ENCODE data around the gene PPP1R14B.

Gene PPP1R14B

GRCh38 chr11:64259533-64260067 lies 12.9 kb upstream of the PPP1R14B start:
- Histone ChIP-seq H3K27ac (no peak overlapping the region), H3K27me3 (replicated peaks) (no peaks in the 10 kb centered on the region), H3K4me3 (ENCODE audit: low read depth, low read length) (no peak overlapping the region), H3K36me3 (replicated peaks) (peaks cover 84% of the 10 kb centered on the region)
- in situ Hi-C loops (cut with HindIII; ENCODE audit: low pct_ligation_motif_present, low sequenced_read_pairs) = no loop called here
- DNase-seq = no peak
- TF ChIP-seq CTCF (IDR thresholded peaks at IDR 0.05; ENCODE audit: low read depth, low read length, missing control alignments) = no peak

- Histone ChIP-seq H3K4me3 (ENCODE audit: low read depth, low read length) (no peak overlapping the region), H3K36me3 (replicated peaks) (peaks cover 79% of the 10 kb centered on the region), H3K27me3 (replicated peaks) (no peaks in the 10 kb centered on the region), H3K27ac (no peak overlapping the region)
- DNase-seq = no peak
- no peak for TF ChIP-seq CTCF (IDR thresholded peaks at IDR 0.05; ENCODE audit: low read depth, low read length, missing control alignments)
- in situ Hi-C loops (cut with HindIII; ENCODE audit: low pct_ligation_motif_present, low sequenced_read_pairs) = no loop called here
These were observed 12.3 kb upstream of the PPP1R14B start for GRCh38 chr11:64258946-64259532.

GRCh38 chr11:64258356-64258755 lies 11.6 kb upstream of the PPP1R14B start:
- no peaks in the 10 kb centered on the region for H3K27me3 ChIP-seq (replicated peaks)
- in situ Hi-C loops (cut with HindIII; ENCODE audit: low pct_ligation_motif_present, low sequenced_read_pairs) = no loop called here
- peaks cover 73% of the 10 kb centered on the region for H3K36me3 ChIP-seq (replicated peaks)
- DNase-seq = no peak
- H3K4me3 ChIP-seq (ENCODE audit: low read depth, low read length) = no peak overlapping the region
- no peak for TF ChIP-seq CTCF (IDR thresholded peaks at IDR 0.05; ENCODE audit: low read depth, low read length, missing control alignments)
- H3K27ac ChIP-seq = no peak overlapping the region

- H3K4me3 ChIP-seq (ENCODE audit: low read depth, low read length) = no peak overlapping the region
- no peaks in the 10 kb centered on the region for H3K27me3 ChIP-seq (replicated peaks)
- no peak for DNase-seq
- peaks cover 56% of the 10 kb centered on the region for H3K36me3 ChIP-seq (replicated peaks)
- TF ChIP-seq CTCF (IDR thresholded peaks at IDR 0.05; ENCODE audit: low read depth, low read length, missing control alignments) = no peak
- in situ Hi-C loops (cut with HindIII; ENCODE audit: low pct_ligation_motif_present, low sequenced_read_pairs) = no loop called here
- H3K27ac ChIP-seq = no peak overlapping the region
These were observed 9.6 kb upstream of the PPP1R14B start for GRCh38 chr11:64256300-64256699.

- in situ Hi-C loops (cut with HindIII; ENCODE audit: low pct_ligation_motif_present, low sequenced_read_pairs) = no loop called here
- no peaks in the 10 kb centered on the region for H3K27me3 ChIP-seq (replicated peaks)
- H3K4me3 ChIP-seq (ENCODE audit: low read depth, low read length) = no peak overlapping the region
- no peak overlapping the region for H3K27ac ChIP-seq
- DNase-seq = no peak
- TF ChIP-seq CTCF (IDR thresholded peaks at IDR 0.05; ENCODE audit: low read depth, low read length, missing control alignments) = no peak
- H3K36me3 ChIP-seq (replicated peaks) = peaks cover 52% of the 10 kb centered on the region
These were observed 8.7 kb upstream of the PPP1R14B start for GRCh38 chr11:64255135-64256128.

All from brain microvascular endothelial cell (primary cell).